Cerebellar nuclear complex (tissue), 1 donor: ENCODE results near the gene TSPAN3.

Source experiments
- DNase-seq, 2 experiments: peaks; one replicate each; lab custom pipeline; 2025; lab: John Stamatoyannopoulos, UW

TSPAN3 gene

GRCh38 chr15:77070495-77071304 is at the start of gene TSPAN3:
Gene TSPAN3 (minus strand): TSS chr15:77071109. CDS start chr15:77070954, 155 bp downstream.
- peak; percentile 25 to 77 for DNase-seq

GRCh38 chr15:77120576-77120975 is 49.7 kb upstream of the TSPAN3 start:
- DNase-seq, result no peak

GRCh38 chr15:77119446-77119845 is 48.5 kb upstream of the TSPAN3 start:
- DNase-seq, result no peak

- peak in 1 of 2 experiments; percentile 41 for DNase-seq
Observed at GRCh38 chr15:77118882-77119321, 48.0 kb upstream of the TSPAN3 start.

GRCh38 chr15:77115179-77115578 is 44.3 kb upstream of the TSPAN3 start:
- no peak for DNase-seq

- no peak for DNase-seq
Observed at GRCh38 chr15:77112838-77113504, 42.1 kb upstream of the TSPAN3 start.

GRCh38 chr15:77111789-77112188 is 40.9 kb upstream of the TSPAN3 start:
- DNase-seq, result no peak

GRCh38 chr15:77107531-77108355 is 36.8 kb upstream of the TSPAN3 start:
- DNase-seq, result no peak

- DNase-seq, result no peak
Observed at GRCh38 chr15:77107068-77107467, 36.2 kb upstream of the TSPAN3 start.

- DNase-seq, result no peak
Observed at GRCh38 chr15:77104155-77104554, 33.2 kb upstream of the TSPAN3 start.

- DNase-seq, result no peak
Observed at GRCh38 chr15:77099741-77100463, 29.0 kb upstream of the TSPAN3 start.

GRCh38 chr15:77098572-77098971 is 27.7 kb upstream of the TSPAN3 start:
- no peak for DNase-seq

GRCh38 chr15:77097921-77098320 is 27.0 kb upstream of the TSPAN3 start:
- DNase-seq, result no peak

- no peak for DNase-seq
Observed at GRCh38 chr15:77097248-77097721, 26.4 kb upstream of the TSPAN3 start.

GRCh38 chr15:77096541-77096940 is 25.6 kb upstream of the TSPAN3 start:
- no peak for DNase-seq

GRCh38 chr15:77096138-77096537 is 25.2 kb upstream of the TSPAN3 start:
- DNase-seq, result no peak

- no peak for DNase-seq
Observed at GRCh38 chr15:77094397-77095030, 23.6 kb upstream of the TSPAN3 start.

- DNase-seq, result no peak
Observed at GRCh38 chr15:77093436-77093835, 22.5 kb upstream of the TSPAN3 start.

GRCh38 chr15:77091097-77091496 is 20.2 kb upstream of the TSPAN3 start:
- DNase-seq, result no peak

GRCh38 chr15:77087213-77087612 is 16.3 kb upstream of the TSPAN3 start:
- no peak for DNase-seq

- DNase-seq, result no peak
Observed at GRCh38 chr15:77085297-77085696, 14.4 kb upstream of the TSPAN3 start.
